Sigmoid colon (tissue), 7 donors: ENCODE data around the gene FOXK2. TPM values are rescaled to one million over a fixed set of nuclear protein-coding genes. Genes with fewer than 3 reads are reported as not detected.
"Not testable (repeated sequence)": the region's sequence is repeated elsewhere in the genome, so short reads cannot be mapped to it uniquely, and the experiment has no call there.

Experiments
- DNase-seq: peaks from one replicate; pipeline ENCODE4 v3.0.0-alpha.2; 2019
- H3K27ac ChIP-seq, 4 donors: fragments of 200-600 bp; sonication (generic); one replicate each; pipeline ENCODE4 v1.5.1; 2016 to 2019; ENCODE audit warnings: mild to moderate bottlenecking in 1 of 4
- H3K27me3 ChIP-seq, 3 donors: fragments of 200-600 bp; sonication (generic); one replicate each; pipeline ENCODE4 v1.5.1; 2019; ENCODE audit warnings: mild to moderate bottlenecking in 1 of 3
- H3K36me3 ChIP-seq, 4 donors: fragments of 200-600 bp; sonication (generic); one replicate each; pipeline ENCODE4 v1.5.1; 2016 to 2019
- H3K4me1 ChIP-seq, 4 donors: fragments of 200-600 bp; sonication (generic); one replicate each; pipeline ENCODE4 v1.5.1; 2017 to 2019
- H3K4me3 ChIP-seq, 4 donors: fragments of 200-600 bp; sonication (generic); one replicate each; pipeline ENCODE4 v1.5.1; 2017 to 2019; ENCODE audit warnings: mild to moderate bottlenecking in 2 of 4, moderate library complexity in 1 of 4
- H3K9me3 ChIP-seq, 4 donors: fragments of 200-600 bp in 3 of 4; sonication (generic) in 3 of 4; one replicate each; pipeline versions ENCODE4 v1.5.1 to v1.6.1; 2013 to 2019
- EP300 ChIP-seq, 4 donors: sonication (generic); formaldehyde crosslinking; IDR thresholded peaks; one replicate each; pipeline ENCODE4 v1.6.1; 2017; ENCODE audit warnings: antibody characterized with exemption in 4 of 4
- POLR2A ChIP-seq, 2 donors: fragments of 450-650 bp; IDR thresholded peaks; one replicate each; pipeline ENCODE4 v1.6.1; 2016; ENCODE audit warnings: antibody characterized with exemption in 2 of 2, mild to moderate bottlenecking in 2 of 2, moderate library complexity in 2 of 2
- POLR2AphosphoS5 ChIP-seq, 4 donors: sonication (generic); formaldehyde crosslinking; IDR thresholded peaks; one replicate each; pipeline ENCODE4 v1.6.1; 2017; ENCODE audit warnings: antibody characterized with exemption in 4 of 4
- WGBS, 2 donors: extraction: QIAGEN DNeasy Blood & Tissue Kit; methylation state at CpG; one replicate each; pipeline ENCODE4 v1.1.7; 2013; 5-methylcytosine and 5-hydroxymethylcytosine counted together
- intact Hi-C: fragments of 100-400 bp; cut with DNase I; formaldehyde crosslinking; loops from one replicate; pipeline ENCODE4 v1.15.1; 2023
- polyA plus RNA-seq, 3 donors: library from polyadenylated mRNA; stranded (reverse); fragments of 200-250 nt; gene quantifications; one replicate each; pipeline ENCODE4 v1.2.3, GENCODE V29; 2013
- total RNA-seq, 4 donors: library from RNA; depleted of rRNA; stranded (reverse); fragments of >200 nt; gene quantifications; one replicate each; pipeline ENCODE4 v1.1.0, GENCODE V29; 2016
- TF ChIP-seq, protein P1 (sequence below), 4 experiments: fragments of 450-650 bp in 3 of 4; fragments of 200-600 bp in 1 of 4; IDR thresholded peaks; one replicate each; pipeline ENCODE4 v1.5.1; 2016 to 2019; ENCODE audit warnings: antibody characterized with exemption in 4 of 4, mild to moderate bottlenecking in 3 of 4, moderate library complexity in 2 of 4
- donor health status: healthy with polysubstance abuse.
- donor health status: Bipolar disorder and iron deficiency.
- donor health status: healthy.

Gene FOXK2
- total and polyA plus RNA-seq, 7 donors: 10.2 to 56.8 (median 29.3) TPM

GRCh38 chr17:82505296-82505695 is 14.2 kb upstream of the FOXK2 start:
- TF ChIP-seq EP300 (IDR thresholded peaks at IDR 0.05) (no peak), POLR2AphosphoS5 (IDR thresholded peaks at IDR 0.05) (no peak), POLR2A (IDR thresholded peaks at IDR 0.05) (no peak)
- TF ChIP-seq, protein P1, sequence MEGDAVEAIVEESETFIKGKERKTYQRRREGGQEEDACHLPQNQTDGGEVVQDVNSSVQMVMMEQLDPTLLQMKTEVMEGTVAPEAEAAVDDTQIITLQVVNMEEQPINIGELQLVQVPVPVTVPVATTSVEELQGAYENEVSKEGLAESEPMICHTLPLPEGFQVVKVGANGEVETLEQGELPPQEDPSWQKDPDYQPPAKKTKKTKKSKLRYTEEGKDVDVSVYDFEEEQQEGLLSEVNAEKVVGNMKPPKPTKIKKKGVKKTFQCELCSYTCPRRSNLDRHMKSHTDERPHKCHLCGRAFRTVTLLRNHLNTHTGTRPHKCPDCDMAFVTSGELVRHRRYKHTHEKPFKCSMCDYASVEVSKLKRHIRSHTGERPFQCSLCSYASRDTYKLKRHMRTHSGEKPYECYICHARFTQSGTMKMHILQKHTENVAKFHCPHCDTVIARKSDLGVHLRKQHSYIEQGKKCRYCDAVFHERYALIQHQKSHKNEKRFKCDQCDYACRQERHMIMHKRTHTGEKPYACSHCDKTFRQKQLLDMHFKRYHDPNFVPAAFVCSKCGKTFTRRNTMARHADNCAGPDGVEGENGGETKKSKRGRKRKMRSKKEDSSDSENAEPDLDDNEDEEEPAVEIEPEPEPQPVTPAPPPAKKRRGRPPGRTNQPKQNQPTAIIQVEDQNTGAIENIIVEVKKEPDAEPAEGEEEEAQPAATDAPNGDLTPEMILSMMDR (IDR thresholded peaks at IDR 0.05): no peak
- intact Hi-C loops: no loop called here
- WGBS, 2 donors: 96 to 97% methylated on average over 6 of the region's 6 CpGs
- Histone ChIP-seq H3K27me3 (no peaks in the 10 kb centered on the region), H3K4me3 (no peak overlapping the region), H3K36me3 (no peaks in the 10 kb centered on the region), H3K9me3 (no peaks in the 10 kb centered on the region), H3K4me1 (peaks cover 0 to 6% (median 0%) of the 10 kb centered on the region in 4 donors), H3K27ac (no peak overlapping the region)
- DNase-seq: no peak

GRCh38 chr17:82506402-82506801 is 13.1 kb upstream of the FOXK2 start:
- intact Hi-C loops, DNase-seq: not testable (repeated sequence)
- 25 to 51% methylated on average over 7 of the region's 7 CpGs for WGBS, 2 donors

DNA sequence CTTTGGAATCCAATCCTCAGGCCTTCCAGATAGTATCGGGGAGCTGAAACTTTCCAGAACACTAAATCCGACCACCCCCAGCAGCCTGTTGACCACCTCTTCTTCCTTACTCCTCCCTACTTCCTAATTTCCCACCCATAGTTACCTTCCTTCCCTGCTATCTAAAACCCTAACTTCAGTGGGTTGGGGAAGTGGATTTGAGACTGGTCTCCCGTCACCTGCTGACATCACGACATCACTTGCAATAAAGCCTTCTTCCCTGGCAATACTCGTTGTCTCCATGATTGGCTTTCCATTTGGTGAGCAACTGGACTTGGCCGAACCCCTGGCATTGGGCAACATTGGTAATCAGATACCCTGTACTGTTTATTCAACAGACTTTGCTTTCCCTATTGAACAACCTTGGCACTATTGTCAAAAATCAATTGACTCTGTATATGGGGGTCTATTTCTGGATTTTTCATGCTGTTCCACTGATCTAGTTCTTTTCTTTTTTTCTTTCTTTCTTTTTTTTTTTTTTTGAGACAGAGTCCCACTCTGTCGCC is 11.8 kb upstream of the FOXK2 start:
- DNase-seq: no peak
- no peaks in the 10 kb centered on the region for H3K36me3 ChIP-seq
- H3K27me3 ChIP-seq: no peaks in the 10 kb centered on the region
- H3K9me3 ChIP-seq: no peaks in the 10 kb centered on the region
- TF ChIP-seq EP300 (IDR thresholded peaks at IDR 0.05): no peak
- H3K27ac ChIP-seq: no peak overlapping the region
- no peaks in the 10 kb centered on the region for H3K4me1 ChIP-seq
- no peak overlapping the region for H3K4me3 ChIP-seq
- WGBS, 2 donors: 90 to 94% methylated on average over 7 of the region's 7 CpGs
- intact Hi-C loops: no loop called here

More at GRCh38 chr17:82506402-82506801, 13.1 kb upstream of the FOXK2 start:
- H3K4me3 ChIP-seq, H3K27me3 ChIP-seq, H3K4me1 ChIP-seq, H3K9me3 ChIP-seq, H3K27ac ChIP-seq, H3K36me3 ChIP-seq: not testable (repeated sequence)

DNA sequence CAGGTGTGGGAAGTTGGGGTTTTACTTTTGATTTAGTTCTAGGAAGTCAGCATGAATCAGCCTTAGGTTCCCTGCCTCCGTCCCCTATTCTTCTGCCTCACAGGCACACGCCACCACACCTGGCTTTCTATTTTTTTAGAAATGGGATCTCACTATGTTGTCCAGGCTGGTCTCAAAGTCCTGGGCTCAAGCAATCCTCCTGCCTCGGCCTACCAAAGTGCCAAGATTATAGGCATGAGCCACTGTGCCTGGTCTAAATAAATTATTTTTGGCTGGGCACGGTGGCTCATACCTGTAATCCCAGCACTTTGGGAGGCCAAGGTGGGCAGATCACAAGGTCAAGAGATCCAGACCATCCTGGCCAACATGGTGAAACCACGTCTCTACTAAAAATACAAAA is 7.9 kb upstream of the FOXK2 start:
- H3K27me3 ChIP-seq, H3K4me1 ChIP-seq, H3K36me3 ChIP-seq, H3K9me3 ChIP-seq, H3K27ac ChIP-seq, DNase-seq, H3K4me3 ChIP-seq, intact Hi-C loops: not testable (repeated sequence)
- whole genome bisulfite sequencing, 2 donors: 85 to 90% methylated on average over 5 of the region's 5 CpGs

DNA sequence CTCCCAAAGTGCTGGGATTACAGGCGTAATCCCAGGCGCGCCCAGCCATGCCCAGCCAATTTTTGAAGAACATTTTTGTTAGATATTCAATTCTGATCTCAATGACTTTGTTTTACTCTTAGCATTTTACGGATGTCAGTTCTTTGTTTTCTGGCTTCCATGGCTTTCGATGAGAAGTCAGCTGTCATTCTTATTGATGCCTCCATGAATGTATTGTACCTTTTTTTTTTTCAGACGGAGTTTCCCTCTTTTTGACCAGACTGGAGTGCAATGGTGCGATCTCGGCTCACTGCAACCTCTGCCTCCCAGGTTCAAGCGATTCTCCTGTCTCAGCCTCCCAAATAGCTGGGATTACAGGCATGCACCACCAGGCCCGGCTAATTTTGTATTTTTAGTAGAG is 5.7 kb upstream of the FOXK2 start:
- 95 to 97% methylated on average over 10 of the region's 10 CpGs for WGBS, 2 donors
- H3K4me1 ChIP-seq, intact Hi-C loops, H3K27ac ChIP-seq, DNase-seq, H3K36me3 ChIP-seq, H3K27me3 ChIP-seq, H3K4me3 ChIP-seq, H3K9me3 ChIP-seq: not testable (repeated sequence)

DNA sequence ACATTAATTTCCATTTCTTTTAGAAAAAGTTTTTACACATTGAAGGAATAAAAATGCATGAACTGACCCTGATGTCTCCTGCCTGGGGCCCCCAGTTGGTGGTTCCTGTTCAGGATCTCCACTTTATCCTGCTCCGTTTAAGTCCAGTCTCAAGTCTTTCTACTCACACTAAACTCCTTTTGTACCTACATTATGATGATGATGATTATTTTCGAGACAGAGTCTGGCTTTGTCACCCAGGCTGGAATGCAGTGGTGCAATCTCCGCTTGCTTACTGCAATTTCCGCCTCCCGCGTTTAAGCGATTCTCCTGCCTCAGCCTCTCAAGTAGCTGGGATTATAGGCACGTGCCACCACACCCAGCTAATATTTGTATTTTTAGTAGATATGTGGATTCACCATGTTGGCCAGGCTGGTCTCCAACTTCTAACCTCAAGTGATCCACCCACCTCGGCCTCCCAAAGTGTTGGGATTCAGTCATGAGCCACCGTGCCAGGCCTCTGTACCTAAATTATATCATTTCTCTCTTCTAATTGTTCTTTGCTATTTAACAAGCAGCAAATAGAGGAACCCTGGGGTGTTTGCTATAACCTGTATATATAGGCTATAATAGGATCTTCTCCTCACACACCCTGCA is 2.2 kb upstream of the FOXK2 start:
- no peak for DNase-seq
- no peak overlapping the region for H3K4me3 ChIP-seq
- intact Hi-C loops: no loop called here
- TF ChIP-seq POLR2A (IDR thresholded peaks at IDR 0.05): no peak
- TF ChIP-seq EP300 (IDR thresholded peaks at IDR 0.05): no peak
- no peak for TF ChIP-seq POLR2AphosphoS5 (IDR thresholded peaks at IDR 0.05)
- TF ChIP-seq, protein P1 (IDR thresholded peaks at IDR 0.05): no peak
- WGBS, 2 donors: 84 to 88% methylated on average over 10 of the region's 10 CpGs
- H3K36me3 ChIP-seq: no peaks in the 10 kb centered on the region
- no peak overlapping the region for H3K27ac ChIP-seq
- peaks cover 0 to 23% (median 18%) of the 10 kb centered on the region in 4 donors for H3K4me1 ChIP-seq
- no peaks in the 10 kb centered on the region for H3K9me3 ChIP-seq
- H3K27me3 ChIP-seq: no peaks in the 10 kb centered on the region
